Panc1 (cell line): ENCODE measurements around the gene SPDEF. TPM values are rescaled to one million over a fixed set of nuclear protein-coding genes. Genes with fewer than 3 reads are reported as not detected.

Experiments
- ATAC-seq: fragments of 200-7000 bp; cut with Tn5 transposase; 2 replicates; pipeline ENCODE4 v1.9.1; 2020; ENCODE audit warnings: mild to moderate bottlenecking, moderate library complexity
- BruUV-seq: library from RNA; stranded (reverse); fragments of 400-500 nt; replicated peaks from 2 replicates; lab custom pipeline; 2021; lab: Mats Ljungman, UMichigan
- CTCF ChIA-PET: fragments of 300-600 bp; sonication (Branson Sonifier 250); formaldehyde crosslinking; loops from one replicate; lab custom pipeline; 2022; ENCODE audit warnings: antibody characterized with exemption; lab: Charles Lee
- POLR2A ChIA-PET: fragments of 300-600 bp; sonication (Branson Sonifier 250); formaldehyde crosslinking; loops from one replicate; lab custom pipeline; 2022; ENCODE audit warnings: antibody characterized with exemption; lab: Charles Lee
- DNase-seq: peaks from one replicate; pipeline ENCODE4 v3.0.0-alpha.2; 2010; ENCODE audit warnings: low read depth, low spot score
- H3K27ac ChIP-seq: 2 replicates; pipeline ENCODE4 v1.5.1; 2011; ENCODE audit warnings: mild to moderate bottlenecking, low read length, inconsistent platforms
- H3K27me3 ChIP-seq: fragments of 200-500 bp; sonication (Bioruptor generic); 2 replicates; pipeline ENCODE4 v1.6.0; 2014; ENCODE audit warnings: low read length, inconsistent platforms; ENCODE audit not compliant: control insufficient read depth, insufficient read depth
- H3K36me3 ChIP-seq: fragments of 200-500 bp; sonication (Bioruptor generic); 2 replicates; pipeline ENCODE4 v1.5.1; 2014; ENCODE audit warnings: inconsistent platforms, mild to moderate bottlenecking, low read length, moderate library complexity; ENCODE audit not compliant: control insufficient read depth, insufficient read depth
- H3K4me1 ChIP-seq: 2 replicates; pipeline ENCODE4 v1.5.1; 2011; ENCODE audit warnings: inconsistent platforms, mild to moderate bottlenecking, low read length, moderate library complexity; ENCODE audit not compliant: control insufficient read depth, insufficient read depth
- H3K4me3 ChIP-seq, 2 experiments: 2 replicates each; pipeline ENCODE4 v1.5.1; 2011 to 2012; ENCODE audit warnings: low read depth in 2 of 2, low read length in 2 of 2, mild to moderate bottlenecking in 2 of 2, inconsistent platforms in 1 of 2, moderate library complexity in 1 of 2
- H3K9me3 ChIP-seq: fragments of 200-500 bp; sonication (Bioruptor generic); 2 replicates; pipeline ENCODE4 v1.5.1; 2014; ENCODE audit warnings: low read depth, mild to moderate bottlenecking, inconsistent platforms, low read length, moderate library complexity; ENCODE audit not compliant: control insufficient read depth, insufficient read depth
- POLR2AphosphoS5 ChIP-seq: IDR thresholded peaks from 2 replicates; pipeline ENCODE4 v1.6.1; 2012; ENCODE audit warnings: mild to moderate bottlenecking, low read depth, low read length, moderate library complexity
- SIN3A ChIP-seq: IDR thresholded peaks from 2 replicates; pipeline ENCODE4 v1.6.1; 2012; ENCODE audit warnings: low read depth, mild to moderate bottlenecking, low read length, moderate library complexity, borderline replicate concordance; ENCODE audit not compliant: insufficient read depth
- TCF7L2 ChIP-seq: IDR thresholded peaks from 2 replicates; pipeline ENCODE4 v1.6.1; 2011; ENCODE audit warnings: mild to moderate bottlenecking, low read depth, low read length, inconsistent platforms
- in situ Hi-C: cut with HindIII; loops from 2 replicates; pipeline ENCODE4 v1.10.0; 2016; ENCODE audit warnings: low sequenced_read_pairs, low pct_unique_long_range_greater_than_20kb
- intact Hi-C: fragments of 100-400 bp; cut with micrococcal nuclease; formaldehyde crosslinking; loops from one replicate; pipeline ENCODE4 v1.10.0; 2022; ENCODE audit not compliant: unreplicated experiment
- total RNA-seq: library from RNA; stranded (reverse); gene quantifications from one replicate; pipeline ENCODE4 v1.2.1, GENCODE V29; 2021; ENCODE audit not compliant: unreplicated experiment
- TF ChIP-seq, protein P1 (sequence below): fragments of 450-650 bp; IDR thresholded peaks from 2 replicates; pipeline ENCODE4 v1.5.1; 2017; ENCODE audit warnings: mild to moderate bottlenecking
- TF ChIP-seq, protein P2 (sequence below), 2 experiments: IDR thresholded peaks; 2 replicates each; pipeline ENCODE4 v1.6.1; 2011 to 2012; ENCODE audit warnings: low read depth in 2 of 2, control low read depth in 1 of 2, low read length in 1 of 2, mild to moderate bottlenecking in 1 of 2, moderate library complexity in 1 of 2; ENCODE audit not compliant: insufficient read depth in 1 of 2

The SPDEF gene
- total RNA-seq, 1 experiment from 2014 or later: 1.6 TPM

DNA sequence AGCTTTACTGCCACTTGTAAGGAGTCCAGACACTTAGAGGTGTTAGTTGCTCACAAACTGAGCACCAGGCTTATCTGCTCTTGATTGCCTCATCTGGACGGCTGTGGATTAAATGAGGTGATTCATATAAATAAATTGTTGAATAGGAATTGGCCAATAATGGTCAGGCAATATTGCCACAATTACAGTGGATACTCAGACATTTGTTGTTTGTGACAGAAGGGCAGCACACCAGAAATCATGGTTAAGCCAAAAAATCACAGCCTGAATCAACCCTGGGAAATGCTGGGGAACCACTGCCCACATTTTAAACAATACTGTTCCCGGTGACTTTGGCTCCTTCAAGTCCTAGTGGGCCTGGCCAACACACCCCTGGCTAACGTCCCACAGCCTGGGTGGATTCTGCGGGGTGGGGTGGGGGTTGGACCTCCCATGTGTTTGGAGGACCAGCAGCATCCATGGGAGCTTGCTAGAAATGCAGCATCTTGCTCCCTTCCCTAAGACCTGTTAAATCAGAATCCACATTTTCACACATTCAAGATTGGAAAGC, 29.5 kb upstream of the SPDEF start:
- H3K9me3 ChIP-seq: no peaks in the 10 kb centered on the region
- DNase-seq (no peak), ATAC-seq (no peak)
- CTCF ChIA-PET: no interaction called here
- no peaks in the 10 kb centered on the region for H3K36me3 ChIP-seq
- TF ChIP-seq TCF7L2: no peak
- TF ChIP-seq, protein P1, sequence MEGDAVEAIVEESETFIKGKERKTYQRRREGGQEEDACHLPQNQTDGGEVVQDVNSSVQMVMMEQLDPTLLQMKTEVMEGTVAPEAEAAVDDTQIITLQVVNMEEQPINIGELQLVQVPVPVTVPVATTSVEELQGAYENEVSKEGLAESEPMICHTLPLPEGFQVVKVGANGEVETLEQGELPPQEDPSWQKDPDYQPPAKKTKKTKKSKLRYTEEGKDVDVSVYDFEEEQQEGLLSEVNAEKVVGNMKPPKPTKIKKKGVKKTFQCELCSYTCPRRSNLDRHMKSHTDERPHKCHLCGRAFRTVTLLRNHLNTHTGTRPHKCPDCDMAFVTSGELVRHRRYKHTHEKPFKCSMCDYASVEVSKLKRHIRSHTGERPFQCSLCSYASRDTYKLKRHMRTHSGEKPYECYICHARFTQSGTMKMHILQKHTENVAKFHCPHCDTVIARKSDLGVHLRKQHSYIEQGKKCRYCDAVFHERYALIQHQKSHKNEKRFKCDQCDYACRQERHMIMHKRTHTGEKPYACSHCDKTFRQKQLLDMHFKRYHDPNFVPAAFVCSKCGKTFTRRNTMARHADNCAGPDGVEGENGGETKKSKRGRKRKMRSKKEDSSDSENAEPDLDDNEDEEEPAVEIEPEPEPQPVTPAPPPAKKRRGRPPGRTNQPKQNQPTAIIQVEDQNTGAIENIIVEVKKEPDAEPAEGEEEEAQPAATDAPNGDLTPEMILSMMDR: no peak
- TF ChIP-seq, protein P2, sequence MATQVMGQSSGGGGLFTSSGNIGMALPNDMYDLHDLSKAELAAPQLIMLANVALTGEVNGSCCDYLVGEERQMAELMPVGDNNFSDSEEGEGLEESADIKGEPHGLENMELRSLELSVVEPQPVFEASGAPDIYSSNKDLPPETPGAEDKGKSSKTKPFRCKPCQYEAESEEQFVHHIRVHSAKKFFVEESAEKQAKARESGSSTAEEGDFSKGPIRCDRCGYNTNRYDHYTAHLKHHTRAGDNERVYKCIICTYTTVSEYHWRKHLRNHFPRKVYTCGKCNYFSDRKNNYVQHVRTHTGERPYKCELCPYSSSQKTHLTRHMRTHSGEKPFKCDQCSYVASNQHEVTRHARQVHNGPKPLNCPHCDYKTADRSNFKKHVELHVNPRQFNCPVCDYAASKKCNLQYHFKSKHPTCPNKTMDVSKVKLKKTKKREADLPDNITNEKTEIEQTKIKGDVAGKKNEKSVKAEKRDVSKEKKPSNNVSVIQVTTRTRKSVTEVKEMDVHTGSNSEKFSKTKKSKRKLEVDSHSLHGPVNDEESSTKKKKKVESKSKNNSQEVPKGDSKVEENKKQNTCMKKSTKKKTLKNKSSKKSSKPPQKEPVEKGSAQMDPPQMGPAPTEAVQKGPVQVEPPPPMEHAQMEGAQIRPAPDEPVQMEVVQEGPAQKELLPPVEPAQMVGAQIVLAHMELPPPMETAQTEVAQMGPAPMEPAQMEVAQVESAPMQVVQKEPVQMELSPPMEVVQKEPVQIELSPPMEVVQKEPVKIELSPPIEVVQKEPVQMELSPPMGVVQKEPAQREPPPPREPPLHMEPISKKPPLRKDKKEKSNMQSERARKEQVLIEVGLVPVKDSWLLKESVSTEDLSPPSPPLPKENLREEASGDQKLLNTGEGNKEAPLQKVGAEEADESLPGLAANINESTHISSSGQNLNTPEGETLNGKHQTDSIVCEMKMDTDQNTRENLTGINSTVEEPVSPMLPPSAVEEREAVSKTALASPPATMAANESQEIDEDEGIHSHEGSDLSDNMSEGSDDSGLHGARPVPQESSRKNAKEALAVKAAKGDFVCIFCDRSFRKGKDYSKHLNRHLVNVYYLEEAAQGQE (IDR thresholded peaks at IDR 0.05; ENCODE audit: insufficient read depth in 1 of 2, low read depth in 2 of 2, low read length in 1 of 2): no peak
- no peak for TF ChIP-seq POLR2AphosphoS5
- no peak for TF ChIP-seq SIN3A
- intact Hi-C loops (no loop called here), in situ Hi-C loops (no loop called here)
- BruUV-seq: no TSS peak
- no peaks in the 10 kb centered on the region for H3K27me3 ChIP-seq
- POLR2A ChIA-PET: no interaction called here
- H3K4me3 ChIP-seq: no peak overlapping the region
- no peaks in the 10 kb centered on the region for H3K4me1 ChIP-seq
- H3K27ac ChIP-seq: no peak overlapping the region

DNA sequence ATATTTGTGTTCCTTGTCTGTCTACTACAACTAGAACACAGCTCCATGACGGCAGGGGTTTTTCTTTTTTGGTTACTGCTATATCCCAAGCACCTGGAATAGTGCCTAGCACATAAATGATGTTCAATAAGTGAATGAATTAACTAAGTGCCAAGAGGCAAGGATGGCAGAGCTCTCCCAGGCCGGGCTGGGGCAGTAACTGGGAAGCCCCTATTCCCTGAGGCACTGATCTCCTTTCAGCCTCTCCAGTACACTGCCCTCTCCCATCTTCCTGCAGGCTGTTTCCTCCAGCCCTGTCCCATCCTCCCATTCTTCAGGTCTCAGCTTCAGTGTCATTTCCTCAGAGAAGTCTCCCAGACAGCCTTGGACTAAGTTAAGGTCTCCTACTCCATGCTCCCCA, 29.0 kb upstream of the SPDEF start:
- ATAC-seq (no peak), DNase-seq (no peak)
- Histone ChIP-seq H3K4me1 (no peaks in the 10 kb centered on the region), H3K9me3 (no peaks in the 10 kb centered on the region), H3K36me3 (no peaks in the 10 kb centered on the region), H3K27ac (no peak overlapping the region), H3K4me3 (no peak overlapping the region), H3K27me3 (no peaks in the 10 kb centered on the region)
- in situ Hi-C loops (no loop called here), intact Hi-C loops (no loop called here)
- BruUV-seq: no TSS peak
- ChIA-PET POLR2A (no interaction called here), CTCF (no interaction called here)
- TF ChIP-seq, protein P1: no peak
- no peak for TF ChIP-seq TCF7L2
- no peak for TF ChIP-seq POLR2AphosphoS5
